Sigmoid colon (tissue), 7 donors: ENCODE results near the gene GPR75. TPM values are rescaled to one million over a fixed set of nuclear protein-coding genes. Genes with fewer than 3 reads are reported as not detected.

ENCODE experiments used
- DNase-seq: peaks from one replicate; pipeline ENCODE4 v3.0.0-alpha.2; 2019
- H3K27ac ChIP-seq, 4 donors: fragments of 200-600 bp; sonication (generic); one replicate each; pipeline ENCODE4 v1.5.1; 2016 to 2019; ENCODE audit warnings: mild to moderate bottlenecking in 1 of 4
- H3K27me3 ChIP-seq, 3 donors: fragments of 200-600 bp; sonication (generic); one replicate each; pipeline ENCODE4 v1.5.1; 2019; ENCODE audit warnings: mild to moderate bottlenecking in 1 of 3
- H3K36me3 ChIP-seq, 4 donors: fragments of 200-600 bp; sonication (generic); one replicate each; pipeline ENCODE4 v1.5.1; 2016 to 2019
- H3K4me1 ChIP-seq, 4 donors: fragments of 200-600 bp; sonication (generic); one replicate each; pipeline ENCODE4 v1.5.1; 2017 to 2019
- H3K4me3 ChIP-seq, 4 donors: fragments of 200-600 bp; sonication (generic); one replicate each; pipeline ENCODE4 v1.5.1; 2017 to 2019; ENCODE audit warnings: mild to moderate bottlenecking in 2 of 4, moderate library complexity in 1 of 4
- H3K9me3 ChIP-seq, 4 donors: fragments of 200-600 bp in 3 of 4; sonication (generic) in 3 of 4; one replicate each; pipeline versions ENCODE4 v1.5.1 to v1.6.1; 2013 to 2019
- EP300 ChIP-seq, 4 donors: sonication (generic); formaldehyde crosslinking; IDR thresholded peaks; one replicate each; pipeline ENCODE4 v1.6.1; 2017; ENCODE audit warnings: antibody characterized with exemption in 4 of 4
- POLR2A ChIP-seq, 2 donors: fragments of 450-650 bp; IDR thresholded peaks; one replicate each; pipeline ENCODE4 v1.6.1; 2016; ENCODE audit warnings: antibody characterized with exemption in 2 of 2, mild to moderate bottlenecking in 2 of 2, moderate library complexity in 2 of 2
- POLR2AphosphoS5 ChIP-seq, 4 donors: sonication (generic); formaldehyde crosslinking; IDR thresholded peaks; one replicate each; pipeline ENCODE4 v1.6.1; 2017; ENCODE audit warnings: antibody characterized with exemption in 4 of 4
- WGBS, 2 donors: extraction: QIAGEN DNeasy Blood & Tissue Kit; methylation state at CpG; one replicate each; pipeline ENCODE4 v1.1.7; 2013; 5-methylcytosine and 5-hydroxymethylcytosine counted together
- intact Hi-C: fragments of 100-400 bp; cut with DNase I; formaldehyde crosslinking; loops from one replicate; pipeline ENCODE4 v1.15.1; 2023
- polyA plus RNA-seq, 3 donors: library from polyadenylated mRNA; stranded (reverse); fragments of 200-250 nt; gene quantifications; one replicate each; pipeline ENCODE4 v1.2.3, GENCODE V29; 2013
- total RNA-seq, 4 donors: library from RNA; depleted of rRNA; stranded (reverse); fragments of >200 nt; gene quantifications; one replicate each; pipeline ENCODE4 v1.1.0, GENCODE V29; 2016
- TF ChIP-seq, protein P1 (sequence below), 4 experiments: fragments of 450-650 bp in 3 of 4; fragments of 200-600 bp in 1 of 4; IDR thresholded peaks; one replicate each; pipeline ENCODE4 v1.5.1; 2016 to 2019; ENCODE audit warnings: antibody characterized with exemption in 4 of 4, mild to moderate bottlenecking in 3 of 4, moderate library complexity in 2 of 4
- donor health status: healthy with polysubstance abuse.
- donor health status: Bipolar disorder and iron deficiency.
- donor health status: healthy.

The GPR75 gene
- total and polyA plus RNA-seq, 7 donors, result 1.3 to 6.4 (median 2.2) TPM; not detected in 2

- Histone ChIP-seq H3K9me3 (no peaks in the 10 kb centered on the region), H3K4me3 (no peak overlapping the region), H3K36me3 (peaks cover 9 to 92% (median 25%) of the 10 kb centered on the region in 4 donors), H3K27ac (no peak overlapping the region), H3K27me3 (no peaks in the 10 kb centered on the region), H3K4me1 (no peaks in the 10 kb centered on the region)
- intact Hi-C loops, result no loop called here
- no peak for DNase-seq
- no peak for TF ChIP-seq POLR2A (IDR thresholded peaks at IDR 0.05)
- TF ChIP-seq EP300 (IDR thresholded peaks at IDR 0.05), result no peak
- TF ChIP-seq, protein P1, sequence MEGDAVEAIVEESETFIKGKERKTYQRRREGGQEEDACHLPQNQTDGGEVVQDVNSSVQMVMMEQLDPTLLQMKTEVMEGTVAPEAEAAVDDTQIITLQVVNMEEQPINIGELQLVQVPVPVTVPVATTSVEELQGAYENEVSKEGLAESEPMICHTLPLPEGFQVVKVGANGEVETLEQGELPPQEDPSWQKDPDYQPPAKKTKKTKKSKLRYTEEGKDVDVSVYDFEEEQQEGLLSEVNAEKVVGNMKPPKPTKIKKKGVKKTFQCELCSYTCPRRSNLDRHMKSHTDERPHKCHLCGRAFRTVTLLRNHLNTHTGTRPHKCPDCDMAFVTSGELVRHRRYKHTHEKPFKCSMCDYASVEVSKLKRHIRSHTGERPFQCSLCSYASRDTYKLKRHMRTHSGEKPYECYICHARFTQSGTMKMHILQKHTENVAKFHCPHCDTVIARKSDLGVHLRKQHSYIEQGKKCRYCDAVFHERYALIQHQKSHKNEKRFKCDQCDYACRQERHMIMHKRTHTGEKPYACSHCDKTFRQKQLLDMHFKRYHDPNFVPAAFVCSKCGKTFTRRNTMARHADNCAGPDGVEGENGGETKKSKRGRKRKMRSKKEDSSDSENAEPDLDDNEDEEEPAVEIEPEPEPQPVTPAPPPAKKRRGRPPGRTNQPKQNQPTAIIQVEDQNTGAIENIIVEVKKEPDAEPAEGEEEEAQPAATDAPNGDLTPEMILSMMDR (IDR thresholded peaks at IDR 0.05), result no peak
- TF ChIP-seq POLR2AphosphoS5 (IDR thresholded peaks at IDR 0.05), result no peak
Measured at GRCh38 chr2:53881986-53882385, 22.2 kb upstream of the GPR75 start.

DNA sequence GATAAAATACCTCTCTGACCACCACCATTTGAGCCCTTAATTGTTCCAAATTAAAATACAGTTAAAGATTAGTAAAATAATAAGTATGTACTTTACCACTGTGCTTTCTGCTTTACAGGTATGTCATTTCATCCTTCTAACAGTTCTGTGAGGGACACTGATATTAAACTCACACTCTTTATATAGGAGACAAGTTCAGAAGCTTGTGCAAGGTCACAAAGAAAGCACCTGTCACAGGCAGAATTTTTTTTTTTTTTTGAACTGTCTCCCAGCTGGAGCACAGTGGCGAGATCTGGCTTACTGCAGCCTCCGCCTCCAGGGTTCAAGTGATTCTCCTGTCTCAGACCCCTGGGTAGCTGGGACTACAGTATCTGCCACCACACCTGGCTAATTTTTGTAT lies 21.6 kb upstream of the GPR75 start:
- H3K36me3 ChIP-seq, result peaks cover 9 to 87% (median 22%) of the 10 kb centered on the region in 4 donors
- DNase-seq, result no peak
- 95 to 98% methylated on average over 2 of the region's 2 CpGs for WGBS, 2 donors
- H3K9me3 ChIP-seq, result no peaks in the 10 kb centered on the region
- H3K27ac ChIP-seq, result no peak overlapping the region
- H3K27me3 ChIP-seq, result no peaks in the 10 kb centered on the region
- no peak overlapping the region for H3K4me3 ChIP-seq
- H3K4me1 ChIP-seq, result no peaks in the 10 kb centered on the region
- intact Hi-C loops, result no loop called here
- TF ChIP-seq EP300 (IDR thresholded peaks at IDR 0.05), result no peak
- TF ChIP-seq POLR2AphosphoS5 (IDR thresholded peaks at IDR 0.05), result no peak
- no peak for TF ChIP-seq POLR2A (IDR thresholded peaks at IDR 0.05)
- TF ChIP-seq, protein P1 (IDR thresholded peaks at IDR 0.05), result no peak

DNA sequence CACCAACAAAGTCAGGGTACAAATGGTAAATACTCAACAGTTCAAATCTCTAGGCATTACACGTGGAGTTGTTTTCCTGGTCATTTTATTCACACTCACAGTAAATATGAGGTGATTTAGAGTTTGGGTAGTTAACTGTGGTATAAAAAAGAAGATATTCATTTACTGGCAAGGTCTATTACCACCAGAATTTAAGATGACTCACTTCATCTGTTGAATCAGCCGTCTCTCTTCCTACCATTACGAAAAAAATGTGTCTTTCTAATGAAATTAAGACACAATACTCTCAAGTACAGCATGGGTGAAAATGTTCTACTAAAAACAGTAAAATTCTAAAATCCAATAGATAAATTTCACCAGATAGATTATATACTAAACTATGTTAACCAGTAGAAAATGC lies 21.0 kb upstream of the GPR75 start:
- H3K27me3 ChIP-seq, result no peaks in the 10 kb centered on the region
- H3K36me3 ChIP-seq, result peaks cover 7 to 87% (median 19%) of the 10 kb centered on the region in 4 donors
- 92% methylated on average over 3 of the region's 3 CpGs for WGBS, 2 donors
- TF ChIP-seq POLR2AphosphoS5 (IDR thresholded peaks at IDR 0.05), result no peak
- no peak for TF ChIP-seq EP300 (IDR thresholded peaks at IDR 0.05)
- TF ChIP-seq POLR2A (IDR thresholded peaks at IDR 0.05), result no peak
- TF ChIP-seq, protein P1 (IDR thresholded peaks at IDR 0.05), result no peak
- no peaks in the 10 kb centered on the region for H3K9me3 ChIP-seq
- H3K27ac ChIP-seq, result no peak overlapping the region
- H3K4me3 ChIP-seq, result no peak overlapping the region
- no peaks in the 10 kb centered on the region for H3K4me1 ChIP-seq
- intact Hi-C loops, result no loop called here
- DNase-seq, result no peak

DNA sequence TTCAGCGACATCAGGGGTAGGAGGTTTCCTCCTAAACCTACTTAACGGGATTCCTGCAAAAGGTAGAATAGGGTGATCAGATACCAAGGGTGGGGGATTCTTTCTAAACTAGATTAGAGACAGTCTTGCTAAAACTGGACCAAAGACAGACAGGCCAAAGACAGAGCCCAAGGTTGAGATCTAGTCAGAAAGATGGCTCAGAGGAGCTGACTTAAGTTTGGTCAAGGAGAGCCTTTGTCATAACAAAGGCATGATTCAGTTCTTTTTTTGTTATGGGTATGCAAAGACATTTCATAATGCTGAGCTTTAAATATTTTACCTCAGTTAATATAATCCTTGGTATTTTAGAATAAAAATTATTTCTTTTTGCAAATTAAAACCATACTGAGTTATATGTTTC lies 17.8 kb upstream of the GPR75 start:
- intact Hi-C loops, result no loop called here
- Histone ChIP-seq H3K27ac (no peak overlapping the region), H3K4me1 (no peaks in the 10 kb centered on the region), H3K4me3 (no peak overlapping the region), H3K36me3 (peaks cover 0 to 82% (median 23%) of the 10 kb centered on the region in 4 donors), H3K9me3 (no peaks in the 10 kb centered on the region), H3K27me3 (no peaks in the 10 kb centered on the region)
- no peak for DNase-seq
- no peak for TF ChIP-seq POLR2AphosphoS5 (IDR thresholded peaks at IDR 0.05)
- no peak for TF ChIP-seq POLR2A (IDR thresholded peaks at IDR 0.05)
- TF ChIP-seq, protein P1 (IDR thresholded peaks at IDR 0.05), result no peak
- TF ChIP-seq EP300 (IDR thresholded peaks at IDR 0.05), result no peak
- WGBS, 2 donors, result 96 to 99% methylated on average over 2 of the region's 2 CpGs

DNA sequence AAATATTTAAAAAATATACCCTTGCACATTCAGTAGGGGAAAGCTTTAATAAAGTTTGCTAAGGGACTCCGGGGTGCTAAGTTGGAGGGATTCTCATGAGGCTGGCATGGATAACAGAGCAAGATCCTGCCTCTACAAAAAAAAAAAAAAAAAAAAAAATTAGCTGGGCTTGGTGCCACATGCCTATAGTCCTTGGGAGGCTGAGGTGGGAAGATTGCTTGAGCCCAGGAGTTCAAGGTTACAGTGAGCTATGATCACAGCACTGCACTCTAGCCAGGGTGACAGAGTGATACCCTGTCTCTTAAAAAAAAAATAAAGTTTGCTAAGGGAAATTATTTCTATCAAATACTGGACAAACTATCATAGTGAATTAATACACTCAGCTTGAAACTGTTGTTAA lies 17.3 kb upstream of the GPR75 start:
- 48 to 56% methylated on average over 1 of the region's 1 CpG for WGBS, 2 donors

More for the DNA sequence above, 17.3 kb upstream of the GPR75 start:
- H3K4me3 ChIP-seq, result no peak overlapping the region
- DNase-seq, result no peak
- H3K27me3 ChIP-seq, result no peaks in the 10 kb centered on the region
- no peaks in the 10 kb centered on the region for H3K4me1 ChIP-seq
- intact Hi-C loops, result no loop called here
- TF ChIP-seq EP300 (IDR thresholded peaks at IDR 0.05), result no peak
- TF ChIP-seq, protein P1 (IDR thresholded peaks at IDR 0.05), result no peak
- no peak for TF ChIP-seq POLR2AphosphoS5 (IDR thresholded peaks at IDR 0.05)
- no peak for TF ChIP-seq POLR2A (IDR thresholded peaks at IDR 0.05)
- H3K27ac ChIP-seq, result no peak overlapping the region
- H3K9me3 ChIP-seq, result no peaks in the 10 kb centered on the region
- peaks cover 0 to 82% (median 22%) of the 10 kb centered on the region in 4 donors for H3K36me3 ChIP-seq
